Osteoblast (primary cell): ENCODE measurements around the gene CALHM4. TPM values are rescaled to one million over a fixed set of nuclear protein-coding genes. Genes with fewer than 3 reads are reported as not detected.

ENCODE experiments used
- DNase-seq: peaks from one replicate; pipeline ENCODE4 v3.0.0; 2011; ENCODE audit warnings: low spot score, mixed read lengths; ENCODE audit not compliant: insufficient read length; ENCODE audit errors: missing footprints
- H2AFZ ChIP-seq: 2 replicates; pipeline ENCODE4 v1.6.0; 2011; ENCODE audit warnings: mild to moderate bottlenecking, low read length
- H3K27ac ChIP-seq: 2 replicates; pipeline ENCODE4 v1.5.1; 2011; ENCODE audit warnings: mild to moderate bottlenecking, low read depth, low read length, moderate library complexity
- H3K27me3 ChIP-seq: 2 replicates; pipeline ENCODE4 v1.6.0; 2012; ENCODE audit warnings: mild to moderate bottlenecking, control low read depth, inconsistent platforms, low read length, moderate library complexity; ENCODE audit not compliant: insufficient read depth
- H3K36me3 ChIP-seq: 2 replicates; pipeline ENCODE4 v1.5.1; 2011; ENCODE audit warnings: mild to moderate bottlenecking, low read length, control low read depth, moderate library complexity; ENCODE audit not compliant: insufficient read depth
- H3K4me1 ChIP-seq: 2 replicates; pipeline ENCODE4 v1.5.1; 2011; ENCODE audit warnings: mild to moderate bottlenecking, low read length, control low read depth, moderate library complexity; ENCODE audit not compliant: insufficient read depth
- H3K4me2 ChIP-seq: 2 replicates; pipeline ENCODE4 v1.6.0; 2011; ENCODE audit warnings: mild to moderate bottlenecking, low read length; ENCODE audit not compliant: insufficient read depth
- H3K4me3 ChIP-seq: fragments of 200-600 bp; sonication (generic); 3 replicates; pipeline ENCODE4 v1.5.1; 2012; ENCODE audit warnings: mild to moderate bottlenecking, low read length, inconsistent platforms; ENCODE audit not compliant: insufficient read depth
- H3K79me2 ChIP-seq: 2 replicates; pipeline ENCODE4 v1.6.0; 2012; ENCODE audit warnings: mild to moderate bottlenecking, low read length, control low read depth, inconsistent platforms; ENCODE audit not compliant: insufficient read depth
- H3K9me3 ChIP-seq: 2 replicates; pipeline ENCODE4 v1.5.1; 2011; ENCODE audit warnings: low read depth, low read length, control low read depth
- H4K20me1 ChIP-seq: 2 replicates; pipeline ENCODE4 v1.6.0; 2012; ENCODE audit warnings: mild to moderate bottlenecking, low read length, control low read depth; ENCODE audit not compliant: insufficient read depth
- CTCF ChIP-seq: IDR thresholded peaks from 2 replicates; pipeline ENCODE4 v1.5.1; 2011; ENCODE audit warnings: mild to moderate bottlenecking, low read depth, low read length, moderate library complexity; ENCODE audit errors: extremely low read depth
- total RNA-seq: library from RNA; depleted of rRNA; stranded (reverse); fragments of >200 nt; gene quantifications from 2 replicates; pipeline ENCODE4 v1.2.3, GENCODE V29; 2012

CALHM4 gene
- total RNA-seq, 1 donor = not detected

- H4K20me1 ChIP-seq = no peaks in the 10 kb centered on the region
- TF ChIP-seq CTCF = no peak
- peaks cover 31% of the 10 kb centered on the region for H3K4me1 ChIP-seq
- H3K27ac ChIP-seq = no peak overlapping the region
- DNase-seq = no peak
- H3K27me3 ChIP-seq = no peaks in the 10 kb centered on the region
- H3K4me3 ChIP-seq = no peak overlapping the region
- H2AFZ ChIP-seq = no peak overlapping the region
- no peak overlapping the region for H3K4me2 ChIP-seq
- H3K79me2 ChIP-seq = peaks cover 44% of the 10 kb centered on the region
- no peaks in the 10 kb centered on the region for H3K36me3 ChIP-seq
- no peaks in the 10 kb centered on the region for H3K9me3 ChIP-seq
Observed at GRCh38 chr6:116568821-116569755, 15.5 kb downstream of the CALHM4 start.

- Histone ChIP-seq H3K79me2 (peaks cover 64% of the 10 kb centered on the region), H3K4me1 (peaks cover 15% of the 10 kb centered on the region), H3K27ac (peak within 1 kb of the TSS; percentile 86), H3K4me2 (peak within 1 kb of the TSS; percentile 83), H2AFZ (peak within 1 kb of the TSS; percentile 94), H3K9me3 (no peaks in the 10 kb centered on the region), H3K36me3 (peaks cover 8% of the 10 kb centered on the region), H3K27me3 (no peaks in the 10 kb centered on the region), H3K4me3 (peak within 1 kb of the TSS; percentile 81), H4K20me1 (peaks cover 3% of the 10 kb centered on the region)
- no peak for TF ChIP-seq CTCF
- peak; percentile 98 for DNase-seq
Observed at GRCh38 chr6:116570856-116571682, 17.5 kb downstream of the CALHM4 start, which contains the start of gene RWDD1. Gene RWDD1, plus strand, starts transcription at chr6:116571504. Its CDS starts 79 bp downstream, at chr6:116571583.

GRCh38 chr6:116571683-116572000 lies 18.1 kb downstream of the CALHM4 start:
- Histone ChIP-seq H3K27ac (peak overlapping the region; percentile 86), H3K9me3 (no peaks in the 10 kb centered on the region), H3K4me1 (peaks cover 15% of the 10 kb centered on the region), H3K4me2 (peak overlapping the region; percentile 83), H2AFZ (peak overlapping the region; percentile 94), H3K4me3 (peak overlapping the region; percentile 81), H4K20me1 (peaks cover 3% of the 10 kb centered on the region), H3K36me3 (peaks cover 12% of the 10 kb centered on the region), H3K79me2 (peaks cover 70% of the 10 kb centered on the region), H3K27me3 (no peaks in the 10 kb centered on the region)
- DNase-seq = peak; percentile 65
- no peak for TF ChIP-seq CTCF
